ENCODE measurements around the gene PI4KA. TPM values are rescaled to one million over a fixed set of nuclear protein-coding genes. Genes with fewer than 3 reads are reported as not detected.

Gene PI4KA
- total RNA-seq, 2 donors from 2014 or later, result 42.5 to 47.2 TPM

GRCh38 chr22:20748731-20749428, 109.7 kb downstream of the PI4KA start:
- no peaks in the 10 kb centered on the region for H3K27me3 ChIP-seq
- no peak overlapping the region for H3K27ac ChIP-seq
- intact Hi-C loops (cut with DNase I), result no loop called here
- whole genome bisulfite sequencing, 2 donors, result 61 to 86% methylated on average over 9 of the region's 9 CpGs
- H3K36me3 ChIP-seq (replicated peaks in 1 of 2; ENCODE audit: insufficient read depth in 1 of 2, low read depth in 2 of 2), result peaks cover 0 to 9% of the 10 kb centered on the region in 2 donors
- DNase-seq (no peak), ATAC-seq (no peak)
- H3K4me3 ChIP-seq, result no peak overlapping the region
- H3K4me1 ChIP-seq, result no peaks in the 10 kb centered on the region
- TF ChIP-seq CTCF (IDR thresholded peaks at IDR 0.05) (no peak), POLR2A (IDR thresholded peaks at IDR 0.05) (no peak)
- H3K9me3 ChIP-seq, result no peaks in the 10 kb centered on the region

- intact Hi-C loops (cut with DNase I), result no loop called here
- no peak for DNase-seq
- Histone ChIP-seq H3K27me3 (no peaks in the 10 kb centered on the region), H3K4me1 (no peaks in the 10 kb centered on the region), H3K9me3 (no peaks in the 10 kb centered on the region), H3K27ac (no peak overlapping the region), H3K36me3 (replicated peaks in 1 of 2; ENCODE audit: insufficient read depth in 1 of 2, low read depth in 2 of 2) (peaks cover 0 to 11% of the 10 kb centered on the region in 2 donors), H3K4me3 (no peak overlapping the region)
- no peak for ATAC-seq
- 94% methylated on average over 7 of the region's 7 CpGs; no CpG with 5 or more reads in 1 of the 2 donors for WGBS, 2 donors
- TF ChIP-seq POLR2A (IDR thresholded peaks at IDR 0.05) (no peak), CTCF (IDR thresholded peaks at IDR 0.05) (no peak)
Measured at GRCh38 chr22:20748082-20748481, 110.5 kb downstream of the PI4KA start.

- DNase-seq (no peak), ATAC-seq (no peak)
- intact Hi-C loops (cut with DNase I), result no loop called here
- Histone ChIP-seq H3K36me3 (replicated peaks in 1 of 2; ENCODE audit: insufficient read depth in 1 of 2, low read depth in 2 of 2) (peaks cover 0 to 11% of the 10 kb centered on the region in 2 donors), H3K4me1 (no peaks in the 10 kb centered on the region), H3K4me3 (no peak overlapping the region), H3K27ac (no peak overlapping the region), H3K9me3 (no peaks in the 10 kb centered on the region), H3K27me3 (no peaks in the 10 kb centered on the region)
- TF ChIP-seq CTCF (IDR thresholded peaks at IDR 0.05), result no peak
- TF ChIP-seq POLR2A (IDR thresholded peaks at IDR 0.05), result no peak
- WGBS, 2 donors, result 92 to 97% methylated on average over 10 of the region's 10 CpGs
Measured at GRCh38 chr22:20747223-20747622, 111.4 kb downstream of the PI4KA start.

GRCh38 chr22:20746431-20747189, 112.0 kb downstream of the PI4KA start:
- Histone ChIP-seq H3K27me3 (no peaks in the 10 kb centered on the region), H3K4me3 (no peak overlapping the region), H3K4me1 (no peaks in the 10 kb centered on the region), H3K36me3 (replicated peaks in 1 of 2; ENCODE audit: insufficient read depth in 1 of 2, low read depth in 2 of 2) (peaks cover 0 to 11% of the 10 kb centered on the region in 2 donors), H3K27ac (no peak overlapping the region), H3K9me3 (no peaks in the 10 kb centered on the region)
- ATAC-seq (no peak), DNase-seq (no peak)
- intact Hi-C loops (cut with DNase I), result no loop called here
- 85 to 91% methylated on average over 9 of the region's 9 CpGs for WGBS, 2 donors
- TF ChIP-seq CTCF (IDR thresholded peaks at IDR 0.05) (no peak), POLR2A (IDR thresholded peaks at IDR 0.05) (no peak)

Data from body of pancreas (tissue), 4 donors.